ENCODE data around the gene DNAJC4.

DNAJC4 gene

DNA sequence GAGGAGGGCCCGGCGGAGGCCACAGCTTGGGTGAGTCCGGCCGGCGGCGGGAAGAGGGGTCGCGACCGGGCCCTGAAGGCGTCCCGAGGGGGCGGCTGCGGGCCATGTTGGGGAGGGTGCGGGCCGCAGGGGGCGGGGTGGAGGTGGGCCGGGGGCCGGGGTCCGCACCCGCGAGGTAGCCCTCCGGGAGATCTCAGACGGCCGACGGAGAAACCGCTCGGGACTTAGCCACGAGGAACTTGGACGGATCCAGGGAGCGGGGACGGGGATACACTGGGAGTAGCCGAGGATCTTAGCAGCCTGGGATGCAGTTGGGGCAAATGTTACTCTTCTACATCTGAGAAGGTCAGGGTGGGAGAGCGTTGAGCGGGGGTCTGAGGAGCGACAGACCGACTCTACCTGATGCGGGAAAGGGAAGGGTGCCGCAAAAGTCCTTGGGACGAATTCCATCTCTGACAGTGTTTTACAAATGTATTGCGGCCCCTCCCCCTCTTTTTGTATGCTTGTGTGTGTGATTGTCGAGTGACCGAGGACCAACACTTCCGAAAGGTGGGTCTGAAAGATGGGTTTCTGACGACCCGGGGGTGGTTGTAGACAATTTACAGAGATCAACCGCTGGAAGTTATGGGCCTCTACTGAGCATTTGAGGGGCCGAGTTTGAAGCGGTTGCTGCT is 43.7 kb upstream of the DNAJC4 start:
- H3K4me3 ChIP-seq (replicated peaks; ENCODE audit: low read depth, low read length) = no peak overlapping the region
- TF ChIP-seq, protein P1, sequence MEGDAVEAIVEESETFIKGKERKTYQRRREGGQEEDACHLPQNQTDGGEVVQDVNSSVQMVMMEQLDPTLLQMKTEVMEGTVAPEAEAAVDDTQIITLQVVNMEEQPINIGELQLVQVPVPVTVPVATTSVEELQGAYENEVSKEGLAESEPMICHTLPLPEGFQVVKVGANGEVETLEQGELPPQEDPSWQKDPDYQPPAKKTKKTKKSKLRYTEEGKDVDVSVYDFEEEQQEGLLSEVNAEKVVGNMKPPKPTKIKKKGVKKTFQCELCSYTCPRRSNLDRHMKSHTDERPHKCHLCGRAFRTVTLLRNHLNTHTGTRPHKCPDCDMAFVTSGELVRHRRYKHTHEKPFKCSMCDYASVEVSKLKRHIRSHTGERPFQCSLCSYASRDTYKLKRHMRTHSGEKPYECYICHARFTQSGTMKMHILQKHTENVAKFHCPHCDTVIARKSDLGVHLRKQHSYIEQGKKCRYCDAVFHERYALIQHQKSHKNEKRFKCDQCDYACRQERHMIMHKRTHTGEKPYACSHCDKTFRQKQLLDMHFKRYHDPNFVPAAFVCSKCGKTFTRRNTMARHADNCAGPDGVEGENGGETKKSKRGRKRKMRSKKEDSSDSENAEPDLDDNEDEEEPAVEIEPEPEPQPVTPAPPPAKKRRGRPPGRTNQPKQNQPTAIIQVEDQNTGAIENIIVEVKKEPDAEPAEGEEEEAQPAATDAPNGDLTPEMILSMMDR (IDR thresholded peaks at IDR 0.05; ENCODE audit: low read length, missing control alignments) = no peak
- no peak for DNase-seq (ENCODE audit: low read depth)

DNA sequence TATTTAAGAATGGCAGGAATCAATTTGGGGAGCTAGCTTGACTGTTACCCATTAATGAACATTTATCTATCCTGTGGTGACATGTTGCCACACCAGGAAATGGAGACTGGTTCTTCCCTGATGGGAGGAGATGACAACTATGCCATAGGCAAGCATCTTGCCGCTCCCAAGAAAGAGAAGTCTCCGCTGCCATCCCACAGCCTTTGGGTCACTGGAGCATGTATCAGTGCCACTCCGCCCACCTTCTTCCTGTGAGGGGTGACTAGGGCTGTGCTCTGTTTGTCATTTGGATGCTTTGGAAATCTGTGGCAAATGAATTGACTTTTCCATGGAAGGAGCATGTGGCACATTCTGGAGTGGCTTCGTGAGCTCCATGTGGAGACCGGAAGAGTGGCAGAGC is 37.9 kb upstream of the DNAJC4 start:
- DNase-seq (ENCODE audit: low read depth) = no peak
- no peak overlapping the region for H3K4me3 ChIP-seq (replicated peaks; ENCODE audit: low read depth, low read length)
- TF ChIP-seq, protein P1 (IDR thresholded peaks at IDR 0.05; ENCODE audit: low read length, missing control alignments) = no peak

DNA sequence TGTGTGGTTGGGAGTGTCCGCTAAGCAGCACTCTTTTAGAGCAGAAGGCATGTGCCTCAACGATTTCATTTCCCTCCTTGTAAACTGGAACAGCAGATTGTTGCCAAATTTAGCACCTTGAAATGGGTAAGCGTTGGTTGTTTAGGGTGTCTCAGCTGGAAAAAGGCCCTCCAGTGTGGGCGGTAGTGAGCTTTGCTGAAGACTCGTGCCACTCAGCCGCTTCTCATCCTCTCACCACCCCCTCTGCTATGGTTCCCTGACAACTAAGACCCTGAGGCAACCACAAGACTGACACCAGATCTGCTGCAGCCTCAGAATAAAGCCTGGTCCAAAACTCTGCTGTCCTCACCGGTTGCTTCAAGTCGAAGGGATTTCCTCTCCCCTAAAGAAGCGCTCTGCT is 33.7 kb upstream of the DNAJC4 start:
- TF ChIP-seq, protein P1 (IDR thresholded peaks at IDR 0.05; ENCODE audit: low read length, missing control alignments) = no peak
- no peak for DNase-seq (ENCODE audit: low read depth)
- H3K4me3 ChIP-seq (replicated peaks; ENCODE audit: low read depth, low read length) = no peak overlapping the region

DNA sequence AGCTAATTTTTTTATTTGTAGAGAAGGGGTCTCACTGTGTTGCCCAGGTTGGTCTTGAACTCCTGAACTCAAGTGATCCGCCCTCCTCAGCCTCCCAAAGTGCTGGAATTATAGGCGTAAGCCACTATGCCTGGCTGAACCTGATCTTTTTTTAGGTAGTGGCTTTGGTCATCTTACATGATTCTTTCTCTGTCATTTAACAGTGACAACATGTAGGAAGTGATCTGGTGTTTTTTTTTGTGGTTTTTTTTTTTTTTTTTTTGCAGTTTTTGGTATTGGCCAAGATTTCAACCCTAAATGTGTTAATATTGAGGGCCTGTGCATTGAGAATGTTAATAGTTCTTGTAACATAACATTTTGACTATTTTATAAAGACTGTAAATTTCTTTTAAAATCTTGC is 31.8 kb upstream of the DNAJC4 start:
- TF ChIP-seq, protein P1 (IDR thresholded peaks at IDR 0.05; ENCODE audit: low read length, missing control alignments) = no peak
- H3K4me3 ChIP-seq (replicated peaks; ENCODE audit: low read depth, low read length) = no peak overlapping the region
- no peak for DNase-seq (ENCODE audit: low read depth)

DNA sequence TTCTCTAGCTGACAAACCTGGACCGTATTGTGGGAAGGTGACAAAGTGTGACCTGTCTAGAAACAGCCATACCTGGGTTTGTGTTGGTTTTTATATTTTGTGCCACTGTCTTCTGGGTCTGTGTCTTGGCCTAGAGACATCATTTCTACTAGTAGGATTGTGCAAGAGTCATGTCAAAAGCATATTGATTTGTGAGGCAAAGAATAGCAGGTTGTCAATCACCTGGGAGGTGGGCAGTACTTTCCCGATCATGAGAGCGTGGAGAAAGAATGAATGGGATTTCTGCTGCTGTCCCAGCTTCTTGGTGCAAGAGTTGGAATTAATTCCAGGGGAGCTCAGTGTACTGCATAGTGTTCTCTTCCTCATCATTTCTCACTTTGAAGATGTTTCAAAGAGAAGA is 28.8 kb upstream of the DNAJC4 start:
- no peak for DNase-seq (ENCODE audit: low read depth)
- TF ChIP-seq, protein P1 (IDR thresholded peaks at IDR 0.05; ENCODE audit: low read length, missing control alignments) = no peak
- H3K4me3 ChIP-seq (replicated peaks; ENCODE audit: low read depth, low read length) = no peak overlapping the region

DNA sequence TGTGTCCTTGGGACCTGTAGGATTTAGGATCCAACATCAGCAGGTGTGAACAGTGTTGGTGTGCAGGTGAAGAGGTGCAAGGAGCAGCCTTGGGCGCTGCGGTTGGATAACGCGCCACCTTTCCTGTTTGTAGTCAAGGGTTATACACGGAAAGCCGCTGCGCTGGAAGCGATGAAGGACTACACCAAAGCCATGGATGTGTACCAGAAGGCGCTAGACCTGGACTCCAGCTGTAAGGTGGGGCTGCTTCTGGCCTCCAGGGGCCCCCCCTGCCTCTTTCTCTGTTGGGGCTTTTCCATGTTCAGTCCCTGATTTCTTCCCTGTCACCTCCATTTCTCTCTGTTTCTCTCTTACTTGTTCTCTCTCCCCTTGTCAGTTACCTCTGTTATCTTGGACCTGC is 27.4 kb upstream of the DNAJC4 start:
- TF ChIP-seq, protein P1 (IDR thresholded peaks at IDR 0.05; ENCODE audit: low read length, missing control alignments) = no peak
- H3K4me3 ChIP-seq (replicated peaks; ENCODE audit: low read depth, low read length) = no peak overlapping the region
- no peak for DNase-seq (ENCODE audit: low read depth)

DNA sequence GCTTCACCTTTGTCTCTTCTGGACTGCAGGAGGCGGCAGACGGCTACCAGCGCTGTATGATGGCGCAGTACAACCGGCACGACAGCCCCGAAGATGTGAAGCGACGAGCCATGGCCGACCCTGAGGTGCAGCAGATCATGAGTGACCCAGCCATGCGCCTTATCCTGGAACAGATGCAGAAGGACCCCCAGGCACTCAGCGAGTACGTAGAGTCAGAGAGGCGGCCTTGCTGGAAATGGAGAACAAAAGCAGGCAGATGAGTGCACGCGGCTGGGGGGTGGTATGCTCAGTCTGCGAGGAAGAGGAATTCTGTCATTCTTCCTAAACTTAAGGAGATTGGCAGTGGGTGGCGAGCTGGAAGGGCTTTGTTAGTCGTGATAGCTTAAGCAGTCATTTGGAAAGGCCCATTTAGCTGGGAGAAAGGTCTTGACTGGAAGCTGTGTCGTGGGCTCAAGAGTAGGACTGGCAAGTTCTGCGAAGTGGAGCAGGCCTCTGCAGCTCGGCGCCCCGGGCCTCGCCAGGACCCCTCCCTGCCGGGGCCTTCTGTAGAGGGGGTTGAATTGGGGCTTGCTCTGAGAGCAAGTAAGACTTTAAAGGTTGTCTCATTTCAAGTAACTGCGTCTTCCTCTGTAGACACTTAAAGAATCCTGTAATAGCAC is 26.8 kb upstream of the DNAJC4 start:
- H3K4me3 ChIP-seq (replicated peaks; ENCODE audit: low read depth, low read length) = no peak overlapping the region
- no peak for DNase-seq (ENCODE audit: low read depth)
- TF ChIP-seq, protein P1 (IDR thresholded peaks at IDR 0.05; ENCODE audit: low read length, missing control alignments) = no peak
